GM23338 (cell line): ENCODE measurements around the gene NBAS.

Experiments used
- CREB1 ChIP-seq: fragments of 250-450 bp; sonication (Bioruptor Pico); IDR thresholded peaks from 2 replicates; pipeline ENCODE4 v1.5.0; 2020; ENCODE audit warnings: low read depth, mild to moderate bottlenecking, moderate library complexity
- CTCF ChIP-seq, 2 experiments: fragments of 200-600 bp in 1 of 2; sonication (generic) in 1 of 2; conservative IDR thresholded peaks; 2 replicates each; pipeline versions ENCODE4 v1.5.1 to v1.6.1; 2016 to 2017; ENCODE audit warnings: antibody characterized with exemption in 2 of 2, low read depth in 2 of 2, mild to moderate bottlenecking in 2 of 2, moderate library complexity in 1 of 2
- EZH2 ChIP-seq: fragments of 200-600 bp; sonication (generic); IDR thresholded peaks from one replicate; pipeline ENCODE4 v1.8.0; 2017; ENCODE audit warnings: antibody characterized with exemption, mild to moderate bottlenecking, low read depth; ENCODE audit not compliant: unreplicated experiment
- EZH2phosphoT487 ChIP-seq: fragments of 200-600 bp; sonication (generic); IDR thresholded peaks from one replicate; pipeline ENCODE4 v1.8.1; 2018; ENCODE audit warnings: antibody characterized with exemption; ENCODE audit not compliant: unreplicated experiment
- POLR2AphosphoS5 ChIP-seq: IDR thresholded peaks from 2 replicates; pipeline ENCODE4 v1.6.1; 2016; ENCODE audit warnings: antibody characterized with exemption, low read depth
- REST ChIP-seq: IDR thresholded peaks from one replicate; pipeline ENCODE4 v1.6.1; 2018; ENCODE audit warnings: antibody characterized with exemption; ENCODE audit not compliant: unreplicated experiment
- ZNF114 ChIP-seq: fragments of 250-450 bp; sonication (Bioruptor Pico); IDR thresholded peaks from 2 replicates; pipeline ENCODE4 v1.5.0; 2020; ENCODE audit warnings: mild to moderate bottlenecking, moderate library complexity

GRCh38 chr2:15205562-15205961, 355.6 kb downstream of the NBAS start:
- no peak for TF ChIP-seq CTCF (conservative IDR thresholded peaks at IDR 0.05; ENCODE audit: low read depth in 2 of 2)
- TF ChIP-seq EZH2phosphoT487: no peak
- no peak for TF ChIP-seq CREB1 (CRISPR knock-in tag)
- TF ChIP-seq EZH2: no peak
- TF ChIP-seq REST: no peak
- no peak for TF ChIP-seq POLR2AphosphoS5
- TF ChIP-seq ZNF114: no peak
